SK-N-SH (cell line): Measurements from ENCODE around the gene CFAP210.

Experiments
- POLR2AphosphoS5 ChIP-seq: IDR thresholded peaks from 2 replicates; pipeline ENCODE4 v1.6.1; 2012; ENCODE audit warnings: low read depth, low read length
- RAD21 ChIP-seq: IDR thresholded peaks from 2 replicates; pipeline ENCODE4 v1.6.1; 2012; ENCODE audit warnings: mild to moderate bottlenecking, low read length
- SIN3A ChIP-seq: IDR thresholded peaks from 2 replicates; pipeline ENCODE4 v1.6.1; 2012; ENCODE audit warnings: low read depth, mild to moderate bottlenecking, low read length, moderate library complexity, borderline replicate concordance

DNA sequence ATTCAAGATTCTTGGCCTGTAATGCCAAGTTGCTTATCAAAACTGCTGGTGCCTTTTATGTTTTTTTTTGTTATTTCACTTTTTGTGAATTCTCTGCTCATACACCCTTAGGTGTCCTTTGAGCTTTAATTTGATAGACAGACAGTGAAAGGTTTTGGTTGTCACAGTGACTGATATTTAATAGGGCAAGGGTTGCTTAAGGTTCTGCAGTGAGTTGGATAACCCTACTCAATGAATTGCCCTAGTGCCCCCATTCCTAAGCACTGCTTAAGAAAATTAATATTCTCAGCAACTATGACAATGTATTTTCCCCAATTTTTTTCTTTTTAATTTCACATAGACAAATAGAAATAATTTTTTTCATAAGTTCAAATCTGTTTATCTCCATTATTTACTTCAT, 94.6 kb downstream of the CFAP210 start:
- TF ChIP-seq SIN3A (no peak), POLR2AphosphoS5 (no peak), RAD21 (no peak)
